ENCODE results near the gene ESPN.
"Not testable (repeated sequence)": the region's sequence is repeated elsewhere in the genome, so short reads cannot be mapped to it uniquely, and the experiment has no call there.

DNA sequence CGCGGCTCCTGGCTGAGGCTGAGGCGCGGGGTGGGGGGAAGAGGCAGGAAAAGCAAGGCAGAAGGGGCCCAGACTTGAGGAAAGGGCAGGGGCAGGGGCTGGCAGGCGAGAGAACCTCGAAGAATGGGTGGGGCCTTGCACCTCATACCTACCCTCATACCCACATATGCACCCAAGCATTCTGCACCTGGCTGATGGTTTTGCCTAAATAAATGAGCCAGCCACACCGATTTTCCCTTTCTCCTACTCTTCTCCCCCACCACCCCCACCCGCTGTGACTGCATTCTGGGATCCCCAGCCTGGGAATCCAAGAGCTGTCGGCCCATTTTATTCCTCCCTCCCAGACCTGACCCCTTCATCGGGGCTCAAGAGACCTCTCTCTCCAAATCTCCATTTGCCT, 25.9 kb downstream of the ESPN start:
- TF ChIP-seq, protein P1, sequence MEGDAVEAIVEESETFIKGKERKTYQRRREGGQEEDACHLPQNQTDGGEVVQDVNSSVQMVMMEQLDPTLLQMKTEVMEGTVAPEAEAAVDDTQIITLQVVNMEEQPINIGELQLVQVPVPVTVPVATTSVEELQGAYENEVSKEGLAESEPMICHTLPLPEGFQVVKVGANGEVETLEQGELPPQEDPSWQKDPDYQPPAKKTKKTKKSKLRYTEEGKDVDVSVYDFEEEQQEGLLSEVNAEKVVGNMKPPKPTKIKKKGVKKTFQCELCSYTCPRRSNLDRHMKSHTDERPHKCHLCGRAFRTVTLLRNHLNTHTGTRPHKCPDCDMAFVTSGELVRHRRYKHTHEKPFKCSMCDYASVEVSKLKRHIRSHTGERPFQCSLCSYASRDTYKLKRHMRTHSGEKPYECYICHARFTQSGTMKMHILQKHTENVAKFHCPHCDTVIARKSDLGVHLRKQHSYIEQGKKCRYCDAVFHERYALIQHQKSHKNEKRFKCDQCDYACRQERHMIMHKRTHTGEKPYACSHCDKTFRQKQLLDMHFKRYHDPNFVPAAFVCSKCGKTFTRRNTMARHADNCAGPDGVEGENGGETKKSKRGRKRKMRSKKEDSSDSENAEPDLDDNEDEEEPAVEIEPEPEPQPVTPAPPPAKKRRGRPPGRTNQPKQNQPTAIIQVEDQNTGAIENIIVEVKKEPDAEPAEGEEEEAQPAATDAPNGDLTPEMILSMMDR (conservative IDR thresholded peaks at IDR 0.05; ENCODE audit: low read depth, low read length) = not testable (repeated sequence)
- not testable (repeated sequence) for TF ChIP-seq CEBPB, POLR2A (IDR thresholded peaks at IDR 0.05; ENCODE audit: low read depth, low read length)
